ENCODE data around the gene MATN4.

DNA sequence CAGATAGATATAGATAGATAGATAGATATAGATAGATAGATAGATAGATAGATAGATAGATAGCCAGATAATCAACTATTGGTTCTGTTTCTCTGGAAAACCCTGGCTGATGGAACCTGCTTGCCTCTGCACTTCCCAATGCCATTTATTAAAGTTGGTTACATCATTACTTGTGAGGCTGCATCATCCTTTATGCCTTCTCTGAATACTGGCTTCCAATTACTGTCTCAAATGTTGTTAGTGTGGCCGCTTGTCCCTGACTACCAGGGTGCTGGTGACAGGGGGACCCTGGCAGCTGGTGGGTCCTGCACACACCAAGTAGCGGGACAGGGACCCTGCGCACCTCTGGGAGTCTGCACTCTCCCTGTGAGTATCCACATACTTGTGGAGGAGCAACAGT lies 49.8 kb downstream of the MATN4 start:
- TF ChIP-seq, protein P1, sequence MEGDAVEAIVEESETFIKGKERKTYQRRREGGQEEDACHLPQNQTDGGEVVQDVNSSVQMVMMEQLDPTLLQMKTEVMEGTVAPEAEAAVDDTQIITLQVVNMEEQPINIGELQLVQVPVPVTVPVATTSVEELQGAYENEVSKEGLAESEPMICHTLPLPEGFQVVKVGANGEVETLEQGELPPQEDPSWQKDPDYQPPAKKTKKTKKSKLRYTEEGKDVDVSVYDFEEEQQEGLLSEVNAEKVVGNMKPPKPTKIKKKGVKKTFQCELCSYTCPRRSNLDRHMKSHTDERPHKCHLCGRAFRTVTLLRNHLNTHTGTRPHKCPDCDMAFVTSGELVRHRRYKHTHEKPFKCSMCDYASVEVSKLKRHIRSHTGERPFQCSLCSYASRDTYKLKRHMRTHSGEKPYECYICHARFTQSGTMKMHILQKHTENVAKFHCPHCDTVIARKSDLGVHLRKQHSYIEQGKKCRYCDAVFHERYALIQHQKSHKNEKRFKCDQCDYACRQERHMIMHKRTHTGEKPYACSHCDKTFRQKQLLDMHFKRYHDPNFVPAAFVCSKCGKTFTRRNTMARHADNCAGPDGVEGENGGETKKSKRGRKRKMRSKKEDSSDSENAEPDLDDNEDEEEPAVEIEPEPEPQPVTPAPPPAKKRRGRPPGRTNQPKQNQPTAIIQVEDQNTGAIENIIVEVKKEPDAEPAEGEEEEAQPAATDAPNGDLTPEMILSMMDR (IDR thresholded peaks at IDR 0.05; ENCODE audit: poor library complexity, severe bottlenecking): no peak
- TF ChIP-seq, protein P2, sequence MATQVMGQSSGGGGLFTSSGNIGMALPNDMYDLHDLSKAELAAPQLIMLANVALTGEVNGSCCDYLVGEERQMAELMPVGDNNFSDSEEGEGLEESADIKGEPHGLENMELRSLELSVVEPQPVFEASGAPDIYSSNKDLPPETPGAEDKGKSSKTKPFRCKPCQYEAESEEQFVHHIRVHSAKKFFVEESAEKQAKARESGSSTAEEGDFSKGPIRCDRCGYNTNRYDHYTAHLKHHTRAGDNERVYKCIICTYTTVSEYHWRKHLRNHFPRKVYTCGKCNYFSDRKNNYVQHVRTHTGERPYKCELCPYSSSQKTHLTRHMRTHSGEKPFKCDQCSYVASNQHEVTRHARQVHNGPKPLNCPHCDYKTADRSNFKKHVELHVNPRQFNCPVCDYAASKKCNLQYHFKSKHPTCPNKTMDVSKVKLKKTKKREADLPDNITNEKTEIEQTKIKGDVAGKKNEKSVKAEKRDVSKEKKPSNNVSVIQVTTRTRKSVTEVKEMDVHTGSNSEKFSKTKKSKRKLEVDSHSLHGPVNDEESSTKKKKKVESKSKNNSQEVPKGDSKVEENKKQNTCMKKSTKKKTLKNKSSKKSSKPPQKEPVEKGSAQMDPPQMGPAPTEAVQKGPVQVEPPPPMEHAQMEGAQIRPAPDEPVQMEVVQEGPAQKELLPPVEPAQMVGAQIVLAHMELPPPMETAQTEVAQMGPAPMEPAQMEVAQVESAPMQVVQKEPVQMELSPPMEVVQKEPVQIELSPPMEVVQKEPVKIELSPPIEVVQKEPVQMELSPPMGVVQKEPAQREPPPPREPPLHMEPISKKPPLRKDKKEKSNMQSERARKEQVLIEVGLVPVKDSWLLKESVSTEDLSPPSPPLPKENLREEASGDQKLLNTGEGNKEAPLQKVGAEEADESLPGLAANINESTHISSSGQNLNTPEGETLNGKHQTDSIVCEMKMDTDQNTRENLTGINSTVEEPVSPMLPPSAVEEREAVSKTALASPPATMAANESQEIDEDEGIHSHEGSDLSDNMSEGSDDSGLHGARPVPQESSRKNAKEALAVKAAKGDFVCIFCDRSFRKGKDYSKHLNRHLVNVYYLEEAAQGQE (IDR thresholded peaks at IDR 0.05; ENCODE audit: borderline replicate concordance): no peak
- no peak for TF ChIP-seq EZH2 (IDR thresholded peaks at IDR 0.05; ENCODE audit: borderline replicate concordance, insufficient read depth, low read length, poor library complexity, severe bottlenecking)
- no peak for TF ChIP-seq POLR2AphosphoS5 (IDR thresholded peaks at IDR 0.05)
- TF ChIP-seq EP300 (conservative IDR thresholded peaks at IDR 0.05; ENCODE audit: poor library complexity, severe bottlenecking): no peak
- no peak for TF ChIP-seq SMC3 (conservative IDR thresholded peaks at IDR 0.05; ENCODE audit: poor library complexity)
